Measurements from ENCODE around the gene CENPB. TPM values are rescaled to one million over a fixed set of nuclear protein-coding genes. Genes with fewer than 3 reads are reported as not detected.

CENPB gene
- total and polyA plus RNA-seq, 8 donors, result 30.2 to 46.5 (median 39.3) TPM

DNA sequence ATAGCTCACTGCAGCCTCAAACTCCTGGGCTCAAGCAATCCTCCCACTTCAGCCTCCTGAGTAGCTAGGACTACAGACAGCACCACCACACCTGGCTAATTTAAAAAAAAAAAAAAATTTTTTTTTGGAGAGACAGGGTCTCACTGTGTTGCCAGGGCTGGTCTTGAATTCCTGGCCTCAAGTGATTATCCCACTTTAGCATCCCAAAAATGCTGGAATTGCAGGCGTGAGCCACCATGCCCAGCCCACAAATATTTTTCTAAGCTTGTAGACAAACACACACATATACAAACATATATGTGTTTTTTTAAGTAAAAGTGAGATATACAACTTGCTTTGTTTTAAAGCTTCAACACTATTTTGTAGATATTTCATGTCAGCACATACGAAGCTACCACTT lies 43.3 kb downstream of the CENPB start:
- DNase-seq (no peak), ATAC-seq (no peak), FAIRE-seq (no peak)
- TF ChIP-seq, protein P1, sequence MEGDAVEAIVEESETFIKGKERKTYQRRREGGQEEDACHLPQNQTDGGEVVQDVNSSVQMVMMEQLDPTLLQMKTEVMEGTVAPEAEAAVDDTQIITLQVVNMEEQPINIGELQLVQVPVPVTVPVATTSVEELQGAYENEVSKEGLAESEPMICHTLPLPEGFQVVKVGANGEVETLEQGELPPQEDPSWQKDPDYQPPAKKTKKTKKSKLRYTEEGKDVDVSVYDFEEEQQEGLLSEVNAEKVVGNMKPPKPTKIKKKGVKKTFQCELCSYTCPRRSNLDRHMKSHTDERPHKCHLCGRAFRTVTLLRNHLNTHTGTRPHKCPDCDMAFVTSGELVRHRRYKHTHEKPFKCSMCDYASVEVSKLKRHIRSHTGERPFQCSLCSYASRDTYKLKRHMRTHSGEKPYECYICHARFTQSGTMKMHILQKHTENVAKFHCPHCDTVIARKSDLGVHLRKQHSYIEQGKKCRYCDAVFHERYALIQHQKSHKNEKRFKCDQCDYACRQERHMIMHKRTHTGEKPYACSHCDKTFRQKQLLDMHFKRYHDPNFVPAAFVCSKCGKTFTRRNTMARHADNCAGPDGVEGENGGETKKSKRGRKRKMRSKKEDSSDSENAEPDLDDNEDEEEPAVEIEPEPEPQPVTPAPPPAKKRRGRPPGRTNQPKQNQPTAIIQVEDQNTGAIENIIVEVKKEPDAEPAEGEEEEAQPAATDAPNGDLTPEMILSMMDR (IDR thresholded peaks at IDR 0.05), result no peak
- Histone ChIP-seq H3K4me3 (no peak overlapping the region), H3K36me3 (no peaks in the 10 kb centered on the region), H3K4me1 (peaks cover 0 to 4% (median 0%) of the 10 kb centered on the region in 3 donors), H3K9me3 (no peaks in the 10 kb centered on the region), H3K27me3 (no peaks in the 10 kb centered on the region), H3K27ac (no peak overlapping the region)
- intact Hi-C loops (cut with DNase I), result no loop called here
- WGBS, 2 donors, result 74 to 100% methylated on average over 2 of the region's 2 CpGs

DNA sequence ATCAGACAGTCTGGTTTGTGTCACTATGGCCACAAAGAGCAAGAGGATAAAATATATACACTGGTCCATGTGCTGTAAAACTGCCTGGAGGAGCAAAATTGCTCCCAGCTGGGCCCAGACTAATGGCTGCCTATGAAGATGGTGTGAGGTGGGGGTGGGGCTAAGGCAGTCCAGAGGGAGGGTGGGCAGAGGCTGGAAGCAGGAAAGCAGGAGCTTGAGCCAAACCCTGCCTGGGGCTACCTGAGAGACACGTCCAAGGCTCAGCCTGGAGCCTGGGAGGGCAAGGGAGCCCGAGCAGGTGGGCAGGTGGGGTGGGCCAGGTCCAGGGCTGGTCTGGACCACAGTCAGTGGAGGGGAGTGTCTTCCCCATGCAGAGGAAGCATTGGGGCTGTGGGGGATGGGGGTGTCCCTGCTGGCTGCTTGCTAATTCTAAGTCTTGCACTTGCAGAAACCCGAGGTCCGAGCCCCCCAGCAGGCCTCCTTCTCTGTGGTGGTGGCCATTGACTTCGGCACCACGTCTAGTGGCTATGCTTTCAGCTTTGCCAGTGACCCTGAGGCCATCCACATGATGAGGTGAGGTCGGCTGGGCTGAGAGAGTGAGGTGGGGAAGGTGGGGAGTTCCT lies 44.6 kb downstream of the CENPB start:
- DNase-seq, result peak in 1 of 6 donors; percentile 43
- H3K4me3 ChIP-seq, result no peak overlapping the region
- ATAC-seq, result no peak
- TF ChIP-seq, protein P1 (IDR thresholded peaks at IDR 0.05), result no peak
- no peaks in the 10 kb centered on the region for H3K36me3 ChIP-seq
- no peaks in the 10 kb centered on the region for H3K9me3 ChIP-seq
- FAIRE-seq, result no peak
- 71 to 88% methylated on average over 7 of the region's 7 CpGs for WGBS, 2 donors
- H3K4me1 ChIP-seq, result peaks cover 0 to 4% (median 0%) of the 10 kb centered on the region in 3 donors
- intact Hi-C loops (cut with DNase I), result no loop called here
- no peak overlapping the region for H3K27ac ChIP-seq
- no peaks in the 10 kb centered on the region for H3K27me3 ChIP-seq

- Histone ChIP-seq H3K27me3 (no peaks in the 10 kb centered on the region), H3K27ac (no peak overlapping the region), H3K4me3 (no peak overlapping the region), H3K9me3 (no peaks in the 10 kb centered on the region), H3K4me1 (peaks cover 0 to 7% (median 0%) of the 10 kb centered on the region in 3 donors), H3K36me3 (no peaks in the 10 kb centered on the region)
- ATAC-seq (no peak), FAIRE-seq (no peak), DNase-seq (no peak)
- TF ChIP-seq, protein P1 (IDR thresholded peaks at IDR 0.05), result no peak
- intact Hi-C loops (cut with DNase I), result no loop called here
- WGBS, 2 donors, result 82 to 88% methylated on average over 15 of the region's 15 CpGs
These were observed 45.8 kb downstream of the CENPB start for GRCh38 chr20:3740615-3741301.

DNA sequence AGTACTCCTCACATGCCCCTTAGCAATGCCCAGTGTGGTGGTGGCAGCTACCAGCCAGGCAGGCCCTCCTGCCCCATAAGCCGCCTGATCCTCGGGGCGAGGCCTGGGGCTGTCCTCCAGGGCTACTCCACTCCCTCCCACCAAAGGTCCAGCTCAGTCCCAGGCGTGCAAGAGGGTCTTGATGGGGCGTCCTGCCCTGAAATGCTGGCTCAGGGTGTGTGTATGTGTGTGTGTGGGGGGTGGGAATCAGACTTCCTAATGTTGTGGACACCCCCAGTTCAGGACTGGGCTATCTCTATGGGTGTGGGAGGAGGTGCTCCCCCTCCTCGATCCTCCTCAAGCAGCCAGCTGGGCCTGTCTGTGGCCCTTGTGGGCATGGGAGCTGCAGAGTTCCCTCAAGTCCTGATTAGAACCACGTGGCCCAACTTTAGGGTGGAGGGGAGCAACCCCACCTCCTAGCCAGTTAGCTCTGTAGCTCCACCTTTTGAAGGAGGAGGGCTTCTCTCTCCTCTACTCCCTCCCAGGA lies 46.6 kb downstream of the CENPB start:
- Histone ChIP-seq H3K4me1 (peaks cover 0 to 2% (median 0%) of the 10 kb centered on the region in 3 donors), H3K4me3 (no peak overlapping the region), H3K27ac (no peak overlapping the region), H3K9me3 (no peaks in the 10 kb centered on the region), H3K27me3 (no peaks in the 10 kb centered on the region), H3K36me3 (no peaks in the 10 kb centered on the region)
- DNase-seq (no peak), FAIRE-seq (no peak), ATAC-seq (no peak)
- TF ChIP-seq, protein P1 (IDR thresholded peaks at IDR 0.05), result no peak
- intact Hi-C loops (cut with DNase I), result no loop called here
- 76 to 79% methylated on average over 7 of the region's 7 CpGs for WGBS, 2 donors
